HG02973 (cell line): ENCODE results near the gene NR3C2.

Experiments used
- ATAC-seq: cut with Tn5 transposase; IDR thresholded peaks from one replicate; pipeline ENCODE4 v1.9.1; 2021; ENCODE audit warnings: moderate library complexity; ENCODE audit not compliant: unreplicated experiment

The NR3C2 gene

DNA sequence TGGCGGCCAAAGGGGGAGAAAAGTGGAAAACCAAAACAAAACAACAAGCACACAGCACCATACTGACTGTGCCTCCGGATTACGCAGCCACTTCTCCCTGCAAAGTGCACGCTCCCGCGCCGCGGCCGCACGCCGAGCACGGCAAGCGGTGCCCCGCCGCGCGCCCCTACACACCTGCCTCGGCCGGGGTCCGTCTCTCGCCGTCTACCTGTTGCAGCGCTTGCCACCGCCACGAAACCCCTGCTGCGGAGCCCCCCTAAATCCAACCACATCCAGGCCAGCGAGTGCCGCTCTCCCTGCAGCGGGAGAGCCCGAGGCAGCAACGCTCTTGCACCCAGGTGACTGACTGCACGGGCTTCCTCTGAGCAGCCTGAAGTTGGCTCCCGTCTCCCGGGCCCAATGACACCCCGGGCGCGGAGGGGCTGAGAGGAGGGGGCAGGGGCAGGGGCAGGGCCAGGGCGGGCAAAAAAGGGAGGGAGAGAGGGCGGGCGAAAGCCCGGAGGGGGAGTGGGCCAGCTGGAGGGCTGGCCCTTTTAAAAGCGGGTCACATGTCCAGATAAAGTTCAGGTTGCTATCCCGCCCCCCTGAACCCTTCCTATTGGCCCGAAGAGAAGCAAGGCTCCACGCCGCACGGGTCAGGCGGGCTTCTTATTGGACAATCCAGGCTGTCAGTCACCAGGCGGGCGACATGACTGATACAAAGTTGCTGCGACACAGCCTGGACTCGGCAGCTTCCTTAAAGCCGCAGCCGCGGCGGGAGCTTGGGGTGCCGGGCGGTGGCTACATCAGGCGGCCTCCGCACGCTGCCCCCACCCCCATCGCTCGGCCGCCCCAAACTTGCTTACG, at the start of gene NR3C2:
Gene NR3C2 (minus strand): TSS at position 429 of the 846 bp plus-strand sequence.
- ATAC-seq: peak; percentile 99

- ATAC-seq: no peak
Measured at GRCh38 chr4:148487181-148487580, 45.0 kb upstream of the NR3C2 start.

DNA sequence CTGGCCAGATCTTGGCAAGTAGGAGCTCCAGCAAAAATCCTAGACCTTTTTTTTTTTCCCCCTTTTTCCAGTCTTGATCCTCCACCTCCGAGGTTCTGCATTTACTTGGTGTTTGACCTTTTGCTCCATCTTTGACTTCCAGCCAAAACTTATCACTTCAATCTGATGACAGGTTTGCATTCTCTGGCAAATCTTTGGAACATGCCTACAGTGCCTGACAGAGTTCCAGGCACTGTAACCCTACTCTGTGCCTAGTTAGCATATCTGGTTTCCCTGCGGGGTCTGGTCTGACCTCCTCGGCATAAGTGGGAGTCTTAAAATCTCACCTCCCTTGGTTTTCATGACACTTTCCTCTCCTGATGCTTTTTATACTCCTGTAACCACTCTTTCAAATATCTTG, 39.4 kb upstream of the NR3C2 start:
- no peak for ATAC-seq

DNA sequence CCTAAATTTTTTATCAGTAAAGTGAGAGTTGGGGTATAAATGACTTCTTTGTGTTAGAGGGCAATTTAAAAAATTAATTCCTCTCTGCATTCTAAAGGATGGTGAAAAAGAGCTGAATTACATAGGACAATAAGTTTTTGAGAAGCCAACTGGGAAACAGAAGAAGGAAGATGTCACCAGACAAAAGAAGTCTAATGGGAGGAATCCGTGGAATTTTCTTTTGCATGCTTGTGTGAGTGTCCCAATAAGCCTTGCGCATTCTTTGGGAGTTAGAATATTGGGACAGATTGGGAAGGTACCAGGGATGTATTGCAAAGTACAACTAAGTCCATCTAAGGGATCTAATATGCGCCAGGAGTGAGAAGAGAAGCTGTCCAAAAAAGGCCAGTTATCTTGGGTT, 35.1 kb upstream of the NR3C2 start:
- ATAC-seq: no peak

DNA sequence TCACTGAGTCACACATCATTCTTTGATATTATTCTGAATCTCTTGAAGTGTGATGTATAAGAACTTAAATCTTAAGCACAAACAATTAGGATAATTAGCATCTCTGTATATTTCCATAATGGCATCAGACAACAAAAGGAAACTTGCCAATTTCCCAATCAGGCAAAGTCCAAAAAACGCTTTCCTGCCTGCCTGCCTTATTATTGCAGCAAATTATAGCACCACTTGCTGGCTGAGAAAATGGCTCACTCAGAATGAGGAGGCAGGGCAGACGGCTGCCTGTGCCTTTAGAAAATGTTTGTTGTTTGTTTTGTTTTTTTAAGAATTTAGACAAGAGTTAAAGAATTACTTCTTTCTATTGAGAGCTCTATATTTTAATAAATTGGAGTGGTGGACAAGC, 27.7 kb upstream of the NR3C2 start:
- ATAC-seq: no peak

GRCh38 chr4:148454835-148455234, 12.6 kb upstream of the NR3C2 start:
- no peak for ATAC-seq

- ATAC-seq: no peak
Measured at GRCh38 chr4:148453833-148454232, 11.6 kb upstream of the NR3C2 start.

GRCh38 chr4:148452970-148453369, 10.8 kb upstream of the NR3C2 start:
- no peak for ATAC-seq

- no peak for ATAC-seq
Measured at GRCh38 chr4:148449921-148450320, 7.7 kb upstream of the NR3C2 start.

DNA sequence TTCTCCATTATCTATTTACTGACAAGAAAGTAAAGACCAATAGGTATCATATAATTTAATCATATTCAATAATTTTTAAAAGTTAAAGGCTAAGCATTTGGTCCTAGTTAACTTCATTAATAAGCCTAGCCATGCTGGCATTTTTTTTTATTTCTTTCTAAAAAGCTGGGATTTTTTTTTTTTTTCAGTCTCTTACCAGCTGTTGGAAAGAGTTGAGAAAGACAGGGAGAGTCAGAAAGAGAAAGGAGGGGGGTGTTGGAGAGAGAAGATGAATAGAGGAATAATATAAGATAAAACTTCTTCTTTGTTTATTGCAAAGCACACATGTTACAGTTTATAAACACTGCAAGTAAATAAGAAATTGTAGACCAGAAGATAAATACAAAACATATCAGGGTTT, 5.9 kb upstream of the NR3C2 start:
- ATAC-seq: no peak

DNA sequence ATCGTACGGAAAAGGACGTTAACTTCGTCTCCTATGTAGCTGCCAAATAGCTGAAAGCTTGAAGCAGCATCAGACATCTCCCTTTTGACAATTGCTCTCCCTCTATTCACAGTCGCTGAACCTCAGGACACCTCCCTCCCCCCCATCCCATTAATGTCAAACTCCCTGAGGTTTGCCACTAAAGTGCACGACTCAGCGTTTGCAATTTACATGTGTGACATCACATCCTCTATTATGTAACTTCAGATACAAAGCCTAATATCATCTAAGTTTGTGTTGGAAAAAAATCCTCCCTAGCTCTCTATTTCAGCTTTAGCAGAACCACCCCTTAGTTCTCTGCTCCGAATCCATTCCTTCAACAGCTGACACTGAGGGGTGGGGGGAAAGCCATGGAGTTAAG, 5.5 kb upstream of the NR3C2 start:
- ATAC-seq: no peak

GRCh38 chr4:148445860-148446330, 3.7 kb upstream of the NR3C2 start:
- ATAC-seq: no peak

GRCh38 chr4:148445071-148445859, 3.1 kb upstream of the NR3C2 start:
- no peak for ATAC-seq

DNA sequence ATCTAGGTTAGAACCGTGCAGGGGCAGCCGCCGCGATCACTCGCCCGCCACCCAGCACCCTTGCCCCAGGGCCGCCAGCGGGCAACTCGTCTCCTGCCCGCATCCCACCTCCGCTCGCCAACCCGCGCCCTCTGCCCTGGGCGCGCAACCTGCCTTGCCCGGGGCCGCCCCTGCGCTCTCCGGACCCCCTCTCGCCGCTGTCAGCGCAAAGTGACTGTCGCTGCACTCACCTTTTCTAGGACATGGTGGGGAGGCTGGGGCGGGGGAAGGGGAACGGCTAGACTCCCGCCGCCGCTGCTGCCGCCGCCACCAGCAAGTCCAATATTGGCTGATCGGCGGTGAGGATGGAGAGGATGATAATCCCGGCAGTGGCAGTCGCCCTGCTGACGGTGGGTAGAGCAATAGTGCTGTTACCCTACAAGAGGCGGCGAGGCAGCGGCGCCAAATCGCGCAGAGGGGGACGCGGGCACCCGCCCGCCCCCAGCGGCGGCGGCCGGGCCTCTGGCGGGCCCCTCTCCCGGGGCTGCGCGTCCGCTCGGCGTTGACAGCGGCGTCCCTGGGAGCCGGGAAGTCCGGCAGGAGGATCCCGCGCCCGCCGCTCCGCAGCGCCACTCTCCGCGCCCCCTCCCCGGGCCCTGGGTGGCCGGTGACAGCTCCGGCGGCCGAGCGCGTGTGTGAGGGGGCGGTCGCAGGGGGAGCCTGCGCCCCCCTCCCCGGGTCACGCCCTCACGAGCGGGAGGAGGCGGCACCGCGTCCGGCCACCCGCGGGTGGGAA, 2.3 kb upstream of the NR3C2 start:
- ATAC-seq: no peak

DNA sequence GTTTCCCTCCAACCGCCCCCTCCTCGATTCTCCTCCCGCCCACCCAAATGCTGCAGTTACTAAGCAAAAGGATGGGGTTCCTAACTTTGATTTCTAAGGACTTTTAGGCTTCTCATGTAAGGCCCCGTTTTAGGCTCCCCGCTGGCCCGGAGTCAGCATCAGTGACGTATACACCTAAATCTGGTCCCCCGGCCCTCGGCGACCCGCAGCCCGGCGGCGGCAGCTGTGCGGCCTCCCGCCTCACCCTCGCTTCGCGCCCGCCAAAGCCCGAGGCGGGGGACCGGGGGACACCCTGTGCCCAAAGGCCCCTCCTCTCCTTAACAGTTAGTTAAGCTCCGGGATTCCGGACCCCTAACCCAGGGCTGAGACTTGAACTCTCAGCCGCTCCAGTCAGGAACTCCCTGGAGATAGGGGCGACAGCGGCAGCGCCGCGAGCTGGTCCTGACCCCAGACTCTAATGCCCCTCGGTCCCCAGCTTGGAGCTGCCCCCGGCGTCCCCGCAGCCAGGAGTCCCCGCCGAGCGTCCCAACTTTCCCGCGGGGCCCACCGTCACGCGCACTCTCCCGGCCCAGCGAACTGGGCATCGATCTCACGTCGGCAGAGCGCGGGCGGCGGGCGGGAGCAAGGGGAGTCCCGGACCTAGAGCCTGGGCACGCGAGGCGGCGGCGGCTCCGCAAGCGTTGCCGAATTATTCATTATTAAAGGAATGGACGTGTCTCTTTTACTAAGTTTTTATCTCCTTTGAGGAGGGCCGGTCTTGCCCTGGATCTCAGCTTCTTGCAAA, 1.5 kb upstream of the NR3C2 start:
- ATAC-seq: no peak

GRCh38 chr4:148442832-148443511, 758 bp upstream of the NR3C2 start:
- ATAC-seq: no peak

DNA sequence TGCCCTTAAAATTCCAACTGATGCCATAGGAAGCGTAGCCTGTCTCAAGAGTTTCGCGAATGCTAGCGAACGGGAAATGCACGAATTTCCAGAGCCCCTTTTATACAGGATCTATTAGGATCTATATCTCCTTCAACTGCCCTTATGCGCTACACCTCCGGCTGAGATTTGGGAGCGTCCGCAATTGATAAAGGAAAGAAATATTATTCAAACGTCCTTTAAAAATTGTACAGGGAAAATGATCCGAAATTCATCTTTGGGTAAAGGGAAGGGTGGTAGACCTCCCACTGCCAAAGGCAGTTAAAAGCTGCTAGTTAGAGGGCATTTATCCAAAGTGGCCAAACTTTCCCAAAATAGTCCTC, 609 bp downstream of the NR3C2 start:
- no peak for ATAC-seq

GRCh38 chr4:148438047-148438446, 4.2 kb downstream of the NR3C2 start:
- ATAC-seq: no peak

GRCh38 chr4:148437439-148437838, 4.8 kb downstream of the NR3C2 start:
- ATAC-seq: no peak

DNA sequence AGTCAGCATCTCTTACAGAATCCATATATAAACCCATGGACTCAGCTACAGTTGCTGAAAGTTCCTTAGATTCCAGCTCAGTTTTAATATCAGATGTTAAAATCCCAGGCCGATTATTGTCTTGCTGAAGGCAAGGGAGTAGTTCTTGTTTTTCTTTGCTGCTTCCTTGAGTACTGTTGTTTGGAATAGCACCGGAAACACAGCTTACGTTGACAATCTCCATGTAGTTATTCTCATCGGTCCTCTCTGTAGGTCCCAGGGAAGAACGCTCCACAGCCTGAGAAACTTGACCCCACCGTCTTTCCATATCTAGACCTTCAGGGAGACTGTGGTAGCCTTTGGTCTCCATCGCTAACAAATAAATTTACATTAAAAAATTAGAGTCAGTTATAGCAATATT, 5.7 kb downstream of the NR3C2 start:
- ATAC-seq: no peak
